Measurements from ENCODE around the gene SPTAN1.

DNA sequence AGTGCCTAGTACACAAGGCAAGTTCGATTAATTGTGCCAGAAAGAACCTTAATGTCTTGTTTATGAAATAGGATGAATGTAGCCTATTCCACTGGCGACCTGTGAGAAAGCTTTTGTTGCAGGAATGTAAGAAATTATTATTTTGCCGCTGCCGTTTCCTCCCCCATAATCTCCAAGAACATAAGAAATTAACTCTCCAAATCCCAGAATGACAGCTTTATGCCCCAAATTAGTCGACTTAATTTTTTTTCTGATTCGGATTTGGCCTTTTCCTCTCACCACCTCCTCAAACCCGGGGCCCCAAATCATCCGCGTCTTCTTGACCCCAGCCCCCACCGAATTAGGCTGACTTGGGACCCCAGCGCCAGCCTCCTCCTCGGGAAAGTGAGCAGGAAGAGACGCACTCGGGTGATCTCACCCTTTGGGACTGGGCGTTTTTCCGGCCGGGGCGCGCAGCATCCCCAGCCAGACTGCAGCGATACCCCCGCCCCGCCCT, 682 bp upstream of the SPTAN1 start:
- TF ChIP-seq, protein P1, sequence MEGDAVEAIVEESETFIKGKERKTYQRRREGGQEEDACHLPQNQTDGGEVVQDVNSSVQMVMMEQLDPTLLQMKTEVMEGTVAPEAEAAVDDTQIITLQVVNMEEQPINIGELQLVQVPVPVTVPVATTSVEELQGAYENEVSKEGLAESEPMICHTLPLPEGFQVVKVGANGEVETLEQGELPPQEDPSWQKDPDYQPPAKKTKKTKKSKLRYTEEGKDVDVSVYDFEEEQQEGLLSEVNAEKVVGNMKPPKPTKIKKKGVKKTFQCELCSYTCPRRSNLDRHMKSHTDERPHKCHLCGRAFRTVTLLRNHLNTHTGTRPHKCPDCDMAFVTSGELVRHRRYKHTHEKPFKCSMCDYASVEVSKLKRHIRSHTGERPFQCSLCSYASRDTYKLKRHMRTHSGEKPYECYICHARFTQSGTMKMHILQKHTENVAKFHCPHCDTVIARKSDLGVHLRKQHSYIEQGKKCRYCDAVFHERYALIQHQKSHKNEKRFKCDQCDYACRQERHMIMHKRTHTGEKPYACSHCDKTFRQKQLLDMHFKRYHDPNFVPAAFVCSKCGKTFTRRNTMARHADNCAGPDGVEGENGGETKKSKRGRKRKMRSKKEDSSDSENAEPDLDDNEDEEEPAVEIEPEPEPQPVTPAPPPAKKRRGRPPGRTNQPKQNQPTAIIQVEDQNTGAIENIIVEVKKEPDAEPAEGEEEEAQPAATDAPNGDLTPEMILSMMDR (IDR thresholded peaks at IDR 0.05; ENCODE audit: low read length): no peak
- TF ChIP-seq EZH2phosphoT487 (IDR thresholded peaks at IDR 0.05; ENCODE audit: low read length) (no peak), EZH2 (optimal IDR thresholded peaks at IDR 0.05; ENCODE audit: low read depth, low read length) (no peak)
